GM13976 (cell line): ENCODE measurements around the gene SPEN.

ENCODE experiments used
- DNase-seq: peaks from one replicate; pipeline ENCODE4 v3.0.0; 2012; ENCODE audit warnings: low spot score
- CTCF ChIP-seq: IDR thresholded peaks from 2 replicates; pipeline ENCODE4 v1.5.1; 2012; ENCODE audit warnings: borderline replicate concordance, mild to moderate bottlenecking; ENCODE audit not compliant: insufficient read depth; ENCODE audit errors: extremely low read depth, missing control alignments, control extremely low read depth
- in situ Hi-C: fragments of 300-500 bp; cut with MboI; formaldehyde crosslinking; loops from one replicate; pipeline ENCODE4 v1.12.0; 2022; ENCODE audit warnings: low sequenced_read_pairs, mixed read lengths, inconsistent platforms; ENCODE audit not compliant: unreplicated experiment

The SPEN gene

DNA sequence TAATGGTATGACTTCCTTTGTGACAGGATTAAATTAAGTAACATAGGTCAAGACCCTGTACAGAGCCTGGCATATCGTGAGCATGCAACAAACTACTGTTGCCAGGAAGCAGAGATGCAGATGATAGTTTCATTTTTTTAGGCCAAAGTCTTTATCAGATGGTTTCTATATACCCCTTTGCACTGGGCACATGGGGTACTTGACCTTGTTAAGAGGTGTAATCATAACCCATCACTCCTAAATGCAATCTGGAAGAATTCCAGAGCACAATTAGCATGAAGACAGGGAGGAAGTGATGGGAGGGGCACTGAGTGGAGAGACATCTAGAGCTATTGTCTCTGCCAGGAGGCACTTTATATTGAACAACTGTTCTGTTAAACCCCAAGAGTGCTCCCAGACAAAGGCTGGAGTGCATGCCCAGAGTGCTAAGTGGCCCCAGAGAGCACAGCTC is 106.3 kb downstream of the SPEN start:
- in situ Hi-C loops, result no loop called here
- no peak for TF ChIP-seq CTCF
- DNase-seq, result no peak

GRCh38 chr1:15954316-15954715 is 106.8 kb downstream of the SPEN start:
- in situ Hi-C loops, result no loop called here
- DNase-seq, result no peak
- TF ChIP-seq CTCF, result no peak

DNA sequence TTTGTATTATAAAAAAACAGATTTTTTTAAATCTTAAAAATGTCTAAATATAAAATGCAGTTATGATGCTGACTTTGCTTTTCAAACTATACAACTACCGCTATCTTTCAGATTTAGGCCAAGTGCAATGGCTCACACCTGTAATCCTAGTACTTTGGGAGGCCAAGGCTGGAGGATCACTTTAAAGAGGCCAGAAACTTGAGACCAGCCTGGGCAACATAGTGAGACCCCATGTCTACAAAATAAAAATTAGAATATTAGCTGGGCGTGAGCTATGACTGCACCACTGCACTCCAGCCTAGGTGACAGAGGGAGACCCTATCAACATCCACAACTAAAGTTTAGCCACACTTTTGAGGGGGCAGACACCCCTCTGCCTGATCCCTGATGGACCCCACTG is 108.0 kb downstream of the SPEN start:
- TF ChIP-seq CTCF, result no peak
- DNase-seq, result no peak
- in situ Hi-C loops, result no loop called here

DNA sequence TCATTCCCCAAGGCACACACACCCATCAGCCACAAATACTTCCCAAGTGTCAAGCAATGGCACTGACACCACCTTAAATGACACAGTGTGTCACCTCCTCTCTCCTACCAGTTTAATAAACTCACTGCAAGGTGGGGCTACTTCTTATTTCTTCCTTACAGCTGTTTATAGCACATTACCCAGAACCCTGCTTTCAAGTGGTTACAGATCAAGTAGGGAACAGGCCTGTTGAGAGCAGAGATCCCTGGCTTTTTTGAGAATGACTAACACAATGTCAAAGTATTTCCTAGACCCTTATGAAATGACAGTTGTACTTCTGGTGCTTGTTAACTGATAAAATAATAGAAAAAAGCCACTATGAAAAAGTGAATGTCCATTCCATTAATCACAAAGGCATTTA is 108.6 kb downstream of the SPEN start:
- DNase-seq, result no peak
- TF ChIP-seq CTCF, result no peak
- in situ Hi-C loops, result no loop called here

GRCh38 chr1:15957221-15958095 is 110.0 kb downstream of the SPEN start:
- no peak for TF ChIP-seq CTCF
- no peak for DNase-seq
- in situ Hi-C loops, result no loop called here

- TF ChIP-seq CTCF, result no peak
- in situ Hi-C loops, result no loop called here
- no peak for DNase-seq
These were observed 110.6 kb downstream of the SPEN start for GRCh38 chr1:15958111-15958510.

- no peak for DNase-seq
- in situ Hi-C loops, result no loop called here
- TF ChIP-seq CTCF, result no peak
These were observed 111.3 kb downstream of the SPEN start for GRCh38 chr1:15958793-15959192.
